ENCODE data around the gene STK24. TPM values are rescaled to one million over a fixed set of nuclear protein-coding genes. Genes with fewer than 3 reads are reported as not detected.

STK24 gene
- total and polyA plus RNA-seq, 10 of the 15 experiments (the other 5 are each of a cell fraction or from before 2014, with no cell fraction given), result 7.5 to 115 (median 52.9) TPM

DNA sequence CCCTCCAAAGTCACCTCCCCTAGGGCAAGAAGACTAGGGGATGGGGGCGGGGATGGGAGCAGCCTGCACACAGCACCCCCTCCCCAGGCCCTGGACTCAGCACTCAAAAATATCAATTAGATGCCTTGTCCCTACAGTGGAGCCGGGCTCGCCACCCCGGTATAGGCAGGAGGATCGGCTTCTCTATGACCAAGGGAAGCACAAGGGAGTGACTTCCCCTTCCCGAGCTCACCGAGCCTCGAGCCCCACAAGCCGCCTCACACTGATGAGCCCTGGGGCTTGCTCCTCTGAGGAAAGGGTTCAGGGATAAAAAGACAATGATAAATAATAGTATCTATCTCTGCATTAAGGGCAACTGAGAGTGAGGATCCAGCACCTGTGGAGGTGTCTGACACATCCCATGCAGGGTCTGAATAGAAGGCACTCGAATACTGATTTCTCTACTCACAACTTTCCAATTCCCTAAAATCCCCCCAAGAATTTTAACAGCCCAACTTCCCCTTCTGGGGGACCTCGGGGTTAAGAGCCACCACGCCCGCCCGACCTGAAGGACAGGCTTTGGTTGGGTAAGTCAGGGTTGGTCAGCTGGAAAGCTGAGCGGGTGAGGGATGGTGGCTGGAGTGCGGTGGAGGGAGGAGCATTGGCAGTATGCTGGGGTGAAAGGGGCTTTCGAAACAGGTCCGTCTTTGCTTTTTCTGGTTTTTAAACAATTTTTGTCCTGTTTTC is 51.3 kb downstream of the STK24 start (continued):
- TF ChIP-seq PAX5 (IDR thresholded peaks at IDR 0.05; ENCODE audit: borderline replicate concordance, low read depth, low read length), result peak; percentile 33; the same call in 1 of the 2 replicates
- TF ChIP-seq FOXK2 (IDR thresholded peaks at IDR 0.05), result no peak
- TF ChIP-seq POLR2AphosphoS2 (IDR thresholded peaks at IDR 0.05; ENCODE audit: low read depth, low read length), result no peak
- no peak for TF ChIP-seq NFYA (IDR thresholded peaks at IDR 0.05; ENCODE audit: borderline replicate concordance, low read depth, low read length)
- TF ChIP-seq NR2C1 (IDR thresholded peaks at IDR 0.05), result no peak
- no peak for TF ChIP-seq RELA (IDR thresholded peaks at IDR 0.05; ENCODE audit: borderline replicate concordance, partially characterized antibody)
- TF ChIP-seq, protein P1, sequence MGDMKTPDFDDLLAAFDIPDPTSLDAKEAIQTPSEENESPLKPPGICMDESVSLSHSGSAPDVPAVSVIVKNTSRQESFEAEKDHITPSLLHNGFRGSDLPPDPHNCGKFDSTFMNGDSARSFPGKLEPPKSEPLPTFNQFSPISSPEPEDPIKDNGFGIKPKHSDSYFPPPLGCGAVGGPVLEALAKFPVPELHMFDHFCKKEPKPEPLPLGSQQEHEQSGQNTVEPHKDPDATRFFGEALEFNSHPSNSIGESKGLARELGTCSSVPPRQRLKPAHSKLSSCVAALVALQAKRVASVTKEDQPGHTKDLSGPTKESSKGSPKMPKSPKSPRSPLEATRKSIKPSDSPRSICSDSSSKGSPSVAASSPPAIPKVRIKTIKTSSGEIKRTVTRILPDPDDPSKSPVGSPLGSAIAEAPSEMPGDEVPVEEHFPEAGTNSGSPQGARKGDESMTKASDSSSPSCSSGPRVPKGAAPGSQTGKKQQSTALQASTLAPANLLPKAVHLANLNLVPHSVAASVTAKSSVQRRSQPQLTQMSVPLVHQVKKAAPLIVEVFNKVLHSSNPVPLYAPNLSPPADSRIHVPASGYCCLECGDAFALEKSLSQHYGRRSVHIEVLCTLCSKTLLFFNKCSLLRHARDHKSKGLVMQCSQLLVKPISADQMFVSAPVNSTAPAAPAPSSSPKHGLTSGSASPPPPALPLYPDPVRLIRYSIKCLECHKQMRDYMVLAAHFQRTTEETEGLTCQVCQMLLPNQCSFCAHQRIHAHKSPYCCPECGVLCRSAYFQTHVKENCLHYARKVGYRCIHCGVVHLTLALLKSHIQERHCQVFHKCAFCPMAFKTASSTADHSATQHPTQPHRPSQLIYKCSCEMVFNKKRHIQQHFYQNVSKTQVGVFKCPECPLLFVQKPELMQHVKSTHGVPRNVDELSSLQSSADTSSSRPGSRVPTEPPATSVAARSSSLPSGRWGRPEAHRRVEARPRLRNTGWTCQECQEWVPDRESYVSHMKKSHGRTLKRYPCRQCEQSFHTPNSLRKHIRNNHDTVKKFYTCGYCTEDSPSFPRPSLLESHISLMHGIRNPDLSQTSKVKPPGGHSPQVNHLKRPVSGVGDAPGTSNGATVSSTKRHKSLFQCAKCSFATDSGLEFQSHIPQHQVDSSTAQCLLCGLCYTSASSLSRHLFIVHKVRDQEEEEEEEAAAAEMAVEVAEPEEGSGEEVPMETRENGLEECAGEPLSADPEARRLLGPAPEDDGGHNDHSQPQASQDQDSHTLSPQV (IDR thresholded peaks at IDR 0.05), result no peak
- TF ChIP-seq, protein P2, sequence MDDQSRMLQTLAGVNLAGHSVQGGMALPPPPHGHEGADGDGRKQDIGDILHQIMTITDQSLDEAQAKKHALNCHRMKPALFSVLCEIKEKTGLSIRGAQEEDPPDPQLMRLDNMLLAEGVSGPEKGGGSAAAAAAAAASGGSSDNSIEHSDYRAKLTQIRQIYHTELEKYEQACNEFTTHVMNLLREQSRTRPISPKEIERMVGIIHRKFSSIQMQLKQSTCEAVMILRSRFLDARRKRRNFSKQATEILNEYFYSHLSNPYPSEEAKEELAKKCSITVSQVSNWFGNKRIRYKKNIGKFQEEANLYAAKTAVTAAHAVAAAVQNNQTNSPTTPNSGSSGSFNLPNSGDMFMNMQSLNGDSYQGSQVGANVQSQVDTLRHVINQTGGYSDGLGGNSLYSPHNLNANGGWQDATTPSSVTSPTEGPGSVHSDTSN (IDR thresholded peaks at IDR 0.05; ENCODE audit: insufficient replicate concordance, low read depth, low read length), result no peak
- TF ChIP-seq STAT1 (conservative IDR thresholded peaks at IDR 0.05), result no peak
- no peak for TF ChIP-seq TARDBP (IDR thresholded peaks at IDR 0.05; ENCODE audit: borderline replicate concordance)
- TF ChIP-seq RBBP5 (conservative IDR thresholded peaks at IDR 0.05), result no peak
- no peak for TF ChIP-seq SUZ12 (IDR thresholded peaks at IDR 0.05; ENCODE audit: unreplicated experiment)
- TF ChIP-seq, protein P3, sequence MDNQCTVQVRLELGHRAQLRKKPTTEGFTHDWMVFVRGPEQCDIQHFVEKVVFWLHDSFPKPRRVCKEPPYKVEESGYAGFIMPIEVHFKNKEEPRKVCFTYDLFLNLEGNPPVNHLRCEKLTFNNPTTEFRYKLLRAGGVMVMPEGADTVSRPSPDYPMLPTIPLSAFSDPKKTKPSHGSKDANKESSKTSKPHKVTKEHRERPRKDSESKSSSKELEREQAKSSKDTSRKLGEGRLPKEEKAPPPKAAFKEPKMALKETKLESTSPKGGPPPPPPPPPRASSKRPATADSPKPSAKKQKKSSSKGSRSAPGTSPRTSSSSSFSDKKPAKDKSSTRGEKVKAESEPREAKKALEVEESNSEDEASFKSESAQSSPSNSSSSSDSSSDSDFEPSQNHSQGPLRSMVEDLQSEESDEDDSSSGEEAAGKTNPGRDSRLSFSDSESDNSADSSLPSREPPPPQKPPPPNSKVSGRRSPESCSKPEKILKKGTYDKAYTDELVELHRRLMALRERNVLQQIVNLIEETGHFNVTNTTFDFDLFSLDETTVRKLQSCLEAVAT (IDR thresholded peaks at IDR 0.05), result no peak
- 0 out of 2 replicates have a peak, but pooled peaks have one; percentile 36 for TF ChIP-seq NR2F1 (conservative IDR thresholded peaks at IDR 0.05)
- TF ChIP-seq EED (IDR thresholded peaks at IDR 0.05; ENCODE audit: low read depth), result 0 out of 2 replicates have a peak, but pooled peaks have one; percentile 31
